Cerebellar cortex (tissue), 1 donor: Measurements from ENCODE around the gene SPTBN4.
"Not testable (repeated sequence)": the region's sequence is repeated elsewhere in the genome, so short reads cannot be mapped to it uniquely, and the experiment has no call there.

ENCODE experiments used
- DNase-seq: peaks from one replicate; pipeline ENCODE4 v3.0.0-alpha.2; 2015; ENCODE audit warnings: low spot score

SPTBN4 gene

GRCh38 chr19:40441719-40442253 is 25.0 kb upstream of the SPTBN4 start:
- DNase-seq, result no peak

GRCh38 chr19:40442328-40443130 is 24.3 kb upstream of the SPTBN4 start:
- DNase-seq, result no peak

- DNase-seq, result peak; percentile 99
These were observed 23.4 kb upstream of the SPTBN4 start for GRCh38 chr19:40443131-40443999.

- peak; percentile 94 for DNase-seq
These were observed 22.6 kb upstream of the SPTBN4 start, which contains the start of gene SERTAD3 for GRCh38 chr19:40444000-40444824. TSS of gene SERTAD3 (minus strand) at chr19:40444335. CDS start at chr19:40442080, 2,255 bp downstream.

GRCh38 chr19:40444825-40445312 is 21.9 kb upstream of the SPTBN4 start:
- DNase-seq, result no peak

- no peak for DNase-seq
These were observed 21.0 kb upstream of the SPTBN4 start for GRCh38 chr19:40445780-40446262.

GRCh38 chr19:40446263-40446784 is 20.5 kb upstream of the SPTBN4 start:
- no peak for DNase-seq

- DNase-seq, result no peak
These were observed 17.3 kb upstream of the SPTBN4 start for GRCh38 chr19:40449506-40449905.

- no peak for DNase-seq
These were observed 16.1 kb upstream of the SPTBN4 start for GRCh38 chr19:40450664-40451063.

- no peak for DNase-seq
These were observed 14.8 kb upstream of the SPTBN4 start for GRCh38 chr19:40452016-40452415.

GRCh38 chr19:40453151-40453735 is 13.6 kb upstream of the SPTBN4 start:
- no peak for DNase-seq

GRCh38 chr19:40453943-40454342 is 12.9 kb upstream of the SPTBN4 start:
- DNase-seq, result not testable (repeated sequence)

- DNase-seq, result no peak
These were observed 9.8 kb upstream of the SPTBN4 start for GRCh38 chr19:40457048-40457447.

- DNase-seq, result no peak
These were observed 8.7 kb upstream of the SPTBN4 start for GRCh38 chr19:40457953-40458596.

- DNase-seq, result no peak
These were observed 8.2 kb upstream of the SPTBN4 start for GRCh38 chr19:40458597-40458974.

- DNase-seq, result no peak
These were observed 6.6 kb upstream of the SPTBN4 start for GRCh38 chr19:40460185-40460584.

- no peak for DNase-seq
These were observed 5.1 kb upstream of the SPTBN4 start for GRCh38 chr19:40461669-40462221.

- not testable (repeated sequence) for DNase-seq
These were observed 3.2 kb upstream of the SPTBN4 start for GRCh38 chr19:40463587-40464037.

GRCh38 chr19:40464059-40465024 is 2.5 kb upstream of the SPTBN4 start:
- DNase-seq, result peak; percentile 90
